Measurements from ENCODE around the gene STEAP3.

The STEAP3 gene

GRCh38 chr2:119245841-119246230, 22.2 kb downstream of the STEAP3 start:
- DNase-seq (ENCODE audit: low read depth), result no peak
- no peak for TF ChIP-seq CTCF (IDR thresholded peaks at IDR 0.05; ENCODE audit: control insufficient read depth, extremely low read depth, insufficient read depth)
- no peak overlapping the region for H3K4me3 ChIP-seq (ENCODE audit: low read depth, low read length)

- TF ChIP-seq CTCF (IDR thresholded peaks at IDR 0.05; ENCODE audit: control insufficient read depth, extremely low read depth, insufficient read depth), result 0 out of 2 replicates have a peak, but pooled peaks have one; percentile 0
- no peak for DNase-seq (ENCODE audit: low read depth)
- H3K4me3 ChIP-seq (ENCODE audit: low read depth, low read length), result no peak overlapping the region
Observed at GRCh38 chr2:119246884-119247843, 23.5 kb downstream of the STEAP3 start.

- TF ChIP-seq CTCF (IDR thresholded peaks at IDR 0.05; ENCODE audit: control insufficient read depth, extremely low read depth, insufficient read depth), result no peak
- no peak for DNase-seq (ENCODE audit: low read depth)
- no peak overlapping the region for H3K4me3 ChIP-seq (ENCODE audit: low read depth, low read length)
Observed at GRCh38 chr2:119247844-119248271, 24.2 kb downstream of the STEAP3 start.

GRCh38 chr2:119248311-119248710, 24.7 kb downstream of the STEAP3 start:
- no peak for DNase-seq (ENCODE audit: low read depth)
- H3K4me3 ChIP-seq (ENCODE audit: low read depth, low read length), result no peak overlapping the region
- no peak for TF ChIP-seq CTCF (IDR thresholded peaks at IDR 0.05; ENCODE audit: control insufficient read depth, extremely low read depth, insufficient read depth)

GRCh38 chr2:119248751-119249150, 25.1 kb downstream of the STEAP3 start:
- H3K4me3 ChIP-seq (ENCODE audit: low read depth, low read length), result no peak overlapping the region
- DNase-seq (ENCODE audit: low read depth), result no peak
- no peak for TF ChIP-seq CTCF (IDR thresholded peaks at IDR 0.05; ENCODE audit: control insufficient read depth, extremely low read depth, insufficient read depth)

GRCh38 chr2:119249311-119249710, 25.7 kb downstream of the STEAP3 start:
- no peak overlapping the region for H3K4me3 ChIP-seq (ENCODE audit: low read depth, low read length)
- no peak for DNase-seq (ENCODE audit: low read depth)
- no peak for TF ChIP-seq CTCF (IDR thresholded peaks at IDR 0.05; ENCODE audit: control insufficient read depth, extremely low read depth, insufficient read depth)

All from LNCaP clone FGC (cell line).